GM06990 (cell line): ENCODE results near the gene GOLGA2.
"Not testable (repeated sequence)": the region's sequence is repeated elsewhere in the genome, so short reads cannot be mapped to it uniquely, and the experiment has no call there.

ENCODE experiments used
- DNase-seq: peaks from one replicate; pipeline ENCODE4 v3.0.0-alpha.2; 2011; ENCODE audit not compliant: insufficient read length; ENCODE audit errors: extremely low read depth
- H3K27me3 ChIP-seq: replicated peaks from 2 replicates; pipeline ENCODE4 v1.6.0; 2011; ENCODE audit warnings: low read length; ENCODE audit not compliant: control insufficient read depth, insufficient read depth
- H3K36me3 ChIP-seq: 2 replicates; pipeline ENCODE4 v1.5.1; 2011; ENCODE audit warnings: low read length; ENCODE audit not compliant: control insufficient read depth, insufficient read depth
- H3K4me3 ChIP-seq: replicated peaks from 2 replicates; pipeline ENCODE4 v1.5.1; 2011; ENCODE audit warnings: low read depth, mild to moderate bottlenecking, control low read depth, low read length
- CTCF ChIP-seq: IDR thresholded peaks from 2 replicates; pipeline ENCODE4 v1.5.1; 2011; ENCODE audit warnings: low read length, control low read depth, mild to moderate bottlenecking, inconsistent platforms; ENCODE audit not compliant: insufficient read depth, poor library complexity, severe bottlenecking

GOLGA2 gene

GRCh38 chr9:128286440-128286839 lies 10.6 kb upstream of the GOLGA2 start:
- no peak for TF ChIP-seq CTCF
- H3K36me3 ChIP-seq = peaks cover 9% of the 10 kb centered on the region
- no peak for DNase-seq
- no peak overlapping the region for H3K4me3 ChIP-seq
- no peaks in the 10 kb centered on the region for H3K27me3 ChIP-seq

GRCh38 chr9:128285033-128285784 lies 9.4 kb upstream of the GOLGA2 start:
- Histone ChIP-seq H3K4me3 (no peak overlapping the region), H3K36me3 (peaks cover 9% of the 10 kb centered on the region), H3K27me3 (no peaks in the 10 kb centered on the region)
- no peak for DNase-seq
- TF ChIP-seq CTCF = no peak

GRCh38 chr9:128282500-128282899 lies 6.7 kb upstream of the GOLGA2 start:
- TF ChIP-seq CTCF = no peak
- peaks cover 6% of the 10 kb centered on the region for H3K36me3 ChIP-seq
- DNase-seq = no peak
- H3K4me3 ChIP-seq = no peak overlapping the region
- no peaks in the 10 kb centered on the region for H3K27me3 ChIP-seq

- TF ChIP-seq CTCF = no peak
- Histone ChIP-seq H3K36me3 (no peaks in the 10 kb centered on the region), H3K27me3 (no peaks in the 10 kb centered on the region), H3K4me3 (no peak overlapping the region)
- DNase-seq = no peak
Observed at GRCh38 chr9:128280084-128280622, 4.3 kb upstream of the GOLGA2 start.

GRCh38 chr9:128279088-128280073 lies 3.6 kb upstream of the GOLGA2 start:
- not testable (repeated sequence) for H3K27me3 ChIP-seq, H3K36me3 ChIP-seq, H3K4me3 ChIP-seq, DNase-seq
